ENCODE results near the gene TTC39A.

TTC39A gene

DNA sequence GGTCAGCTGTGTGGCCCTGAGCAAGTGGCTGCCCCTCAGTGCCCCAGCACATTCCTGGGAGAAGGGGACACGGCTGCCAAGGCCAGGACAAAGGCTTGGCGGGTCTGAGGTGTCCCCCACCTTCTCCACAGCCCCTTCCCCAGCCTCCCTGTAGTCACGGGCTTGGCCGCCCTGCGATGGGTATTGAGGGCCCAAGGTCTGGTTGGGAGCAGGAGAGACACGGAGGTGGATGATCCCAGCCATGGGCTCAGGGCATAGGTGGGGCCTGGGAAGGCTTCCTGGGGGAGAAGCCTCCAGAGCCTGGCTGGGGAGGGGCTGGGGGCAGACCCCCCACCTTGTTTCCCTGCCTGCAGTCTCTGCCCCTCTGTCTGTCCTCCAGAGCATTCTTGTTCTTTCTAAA is 27.0 kb downstream of the TTC39A start:
- H2AFZ ChIP-seq (ENCODE audit: low read depth, low read length, severe bottlenecking): no peak overlapping the region
- H3K4me2 ChIP-seq (ENCODE audit: low read depth, low read length, poor library complexity, severe bottlenecking): no peak overlapping the region
- no peaks in the 10 kb centered on the region for H3F3A ChIP-seq (ENCODE audit: insufficient read depth)
- H3K9ac ChIP-seq (ENCODE audit: low read length): no peak overlapping the region
- H3K4me3 ChIP-seq (ENCODE audit: insufficient read depth, low read length, poor library complexity, severe bottlenecking): no peak overlapping the region
- H3K9me2 ChIP-seq (replicated peaks; ENCODE audit: insufficient read depth, low read length): no peaks in the 10 kb centered on the region
- H3K79me2 ChIP-seq (ENCODE audit: insufficient read depth, low read length): no peaks in the 10 kb centered on the region
- H3K27ac ChIP-seq (ENCODE audit: low read depth, low read length): no peak overlapping the region
- H3K27me3 ChIP-seq (ENCODE audit: low read length): no peaks in the 10 kb centered on the region
- H3K36me3 ChIP-seq (ENCODE audit: low read length): no peaks in the 10 kb centered on the region
- TF ChIP-seq, protein P1, sequence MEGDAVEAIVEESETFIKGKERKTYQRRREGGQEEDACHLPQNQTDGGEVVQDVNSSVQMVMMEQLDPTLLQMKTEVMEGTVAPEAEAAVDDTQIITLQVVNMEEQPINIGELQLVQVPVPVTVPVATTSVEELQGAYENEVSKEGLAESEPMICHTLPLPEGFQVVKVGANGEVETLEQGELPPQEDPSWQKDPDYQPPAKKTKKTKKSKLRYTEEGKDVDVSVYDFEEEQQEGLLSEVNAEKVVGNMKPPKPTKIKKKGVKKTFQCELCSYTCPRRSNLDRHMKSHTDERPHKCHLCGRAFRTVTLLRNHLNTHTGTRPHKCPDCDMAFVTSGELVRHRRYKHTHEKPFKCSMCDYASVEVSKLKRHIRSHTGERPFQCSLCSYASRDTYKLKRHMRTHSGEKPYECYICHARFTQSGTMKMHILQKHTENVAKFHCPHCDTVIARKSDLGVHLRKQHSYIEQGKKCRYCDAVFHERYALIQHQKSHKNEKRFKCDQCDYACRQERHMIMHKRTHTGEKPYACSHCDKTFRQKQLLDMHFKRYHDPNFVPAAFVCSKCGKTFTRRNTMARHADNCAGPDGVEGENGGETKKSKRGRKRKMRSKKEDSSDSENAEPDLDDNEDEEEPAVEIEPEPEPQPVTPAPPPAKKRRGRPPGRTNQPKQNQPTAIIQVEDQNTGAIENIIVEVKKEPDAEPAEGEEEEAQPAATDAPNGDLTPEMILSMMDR (IDR thresholded peaks at IDR 0.05; ENCODE audit: insufficient read depth, low read length, poor library complexity, severe bottlenecking): no peak
- TF ChIP-seq EZH2phosphoT487 (conservative IDR thresholded peaks at IDR 0.05; ENCODE audit: low read length): no peak
- H4K20me1 ChIP-seq (ENCODE audit: low read depth, low read length): no peaks in the 10 kb centered on the region
- H3K9me3 ChIP-seq (ENCODE audit: insufficient read depth, low read length): no peaks in the 10 kb centered on the region

DNA sequence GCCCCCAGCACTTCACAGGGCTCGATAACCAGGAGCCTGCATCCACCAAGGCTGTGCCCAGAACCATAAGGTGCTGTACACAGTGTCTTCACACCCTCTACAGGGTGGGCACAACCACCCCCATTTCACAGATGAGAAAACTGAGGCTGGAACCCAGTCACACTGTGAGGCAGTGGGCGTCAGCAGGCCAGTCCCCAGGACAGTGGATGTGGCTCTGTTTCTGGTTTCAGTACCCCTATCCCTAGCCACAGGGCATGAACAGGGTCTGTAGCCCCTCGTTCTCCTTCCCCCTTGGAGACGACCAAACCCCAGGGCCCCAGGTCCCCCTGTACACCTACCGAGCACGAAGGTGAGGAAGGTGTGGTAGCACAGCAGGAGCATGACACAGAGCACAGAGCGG is 27.6 kb downstream of the TTC39A start:
- Histone ChIP-seq H3K9me2 (replicated peaks; ENCODE audit: insufficient read depth, low read length) (no peaks in the 10 kb centered on the region), H3F3A (ENCODE audit: insufficient read depth) (no peaks in the 10 kb centered on the region), H3K4me3 (ENCODE audit: insufficient read depth, low read length, poor library complexity, severe bottlenecking) (no peak overlapping the region)

DNA sequence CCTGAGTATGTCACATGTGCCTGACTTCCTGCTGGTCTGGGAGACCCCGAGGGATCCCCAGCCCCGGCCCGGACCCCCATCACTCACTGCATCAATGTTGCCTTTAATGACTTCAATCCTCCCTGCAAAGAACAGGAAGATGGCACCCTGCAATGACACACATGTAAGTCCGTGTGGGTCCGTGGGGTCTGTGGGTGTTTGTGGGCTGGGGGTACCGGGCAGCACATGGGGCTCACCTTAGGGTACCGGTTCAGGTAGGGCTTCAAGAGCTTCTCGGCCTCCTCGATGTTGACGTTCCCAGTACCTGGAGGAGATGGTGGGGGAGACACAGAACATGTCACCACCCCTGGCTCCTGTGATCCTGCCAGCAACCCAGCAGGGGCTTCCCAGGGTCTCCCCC is 28.1 kb downstream of the TTC39A start:
- no peak overlapping the region for H2AFZ ChIP-seq (ENCODE audit: low read depth, low read length, severe bottlenecking)
- no peak overlapping the region for H3K4me2 ChIP-seq (ENCODE audit: low read depth, low read length, poor library complexity, severe bottlenecking)
- H3K9me2 ChIP-seq (replicated peaks; ENCODE audit: insufficient read depth, low read length): no peaks in the 10 kb centered on the region
- no peaks in the 10 kb centered on the region for H3K27me3 ChIP-seq (ENCODE audit: low read length)
- H3K4me3 ChIP-seq (ENCODE audit: insufficient read depth, low read length, poor library complexity, severe bottlenecking): no peak overlapping the region
- no peaks in the 10 kb centered on the region for H3K36me3 ChIP-seq (ENCODE audit: low read length)
- H4K20me1 ChIP-seq (ENCODE audit: low read depth, low read length): no peaks in the 10 kb centered on the region
- no peak for TF ChIP-seq EZH2phosphoT487 (conservative IDR thresholded peaks at IDR 0.05; ENCODE audit: low read length)
- TF ChIP-seq, protein P1 (IDR thresholded peaks at IDR 0.05; ENCODE audit: insufficient read depth, low read length, poor library complexity, severe bottlenecking): no peak
- no peak overlapping the region for H3K27ac ChIP-seq (ENCODE audit: low read depth, low read length)
- no peak overlapping the region for H3K9ac ChIP-seq (ENCODE audit: low read length)
- no peaks in the 10 kb centered on the region for H3K9me3 ChIP-seq (ENCODE audit: insufficient read depth, low read length)
- H3F3A ChIP-seq (ENCODE audit: insufficient read depth): no peaks in the 10 kb centered on the region
- H3K79me2 ChIP-seq (ENCODE audit: insufficient read depth, low read length): no peaks in the 10 kb centered on the region

More for the DNA sequence above, 27.6 kb downstream of the TTC39A start:
- Histone ChIP-seq H3K79me2 (ENCODE audit: insufficient read depth, low read length) (no peaks in the 10 kb centered on the region), H3K27me3 (ENCODE audit: low read length) (no peaks in the 10 kb centered on the region), H2AFZ (ENCODE audit: low read depth, low read length, severe bottlenecking) (no peak overlapping the region), H3K9me3 (ENCODE audit: insufficient read depth, low read length) (no peaks in the 10 kb centered on the region), H3K9ac (ENCODE audit: low read length) (no peak overlapping the region), H3K4me2 (ENCODE audit: low read depth, low read length, poor library complexity, severe bottlenecking) (no peak overlapping the region), H4K20me1 (ENCODE audit: low read depth, low read length) (no peaks in the 10 kb centered on the region), H3K27ac (ENCODE audit: low read depth, low read length) (no peak overlapping the region), H3K36me3 (ENCODE audit: low read length) (no peaks in the 10 kb centered on the region)
- TF ChIP-seq, protein P1 (IDR thresholded peaks at IDR 0.05; ENCODE audit: insufficient read depth, low read length, poor library complexity, severe bottlenecking): no peak
- no peak for TF ChIP-seq EZH2phosphoT487 (conservative IDR thresholded peaks at IDR 0.05; ENCODE audit: low read length)

DNA sequence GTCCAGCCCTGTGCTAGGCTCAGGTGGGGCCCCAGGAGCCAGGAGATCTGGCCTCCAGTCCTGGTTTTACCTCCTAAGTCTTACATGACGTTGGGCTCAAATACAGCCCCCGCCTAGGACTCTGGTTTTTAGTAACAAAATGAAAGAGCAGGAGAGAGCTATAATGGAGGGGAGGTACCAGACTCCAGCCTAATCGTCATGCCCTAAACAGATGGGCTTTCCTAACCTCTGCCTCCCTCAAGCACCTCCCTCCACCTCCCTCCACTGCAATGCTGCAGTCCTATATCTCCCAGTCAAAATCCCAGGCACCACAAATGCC is 28.6 kb downstream of the TTC39A start:
- no peak overlapping the region for H3K27ac ChIP-seq (ENCODE audit: low read depth, low read length)
- H3K9ac ChIP-seq (ENCODE audit: low read length): no peak overlapping the region
- H3K36me3 ChIP-seq (ENCODE audit: low read length): no peaks in the 10 kb centered on the region
- H3F3A ChIP-seq (ENCODE audit: insufficient read depth): no peaks in the 10 kb centered on the region
- no peaks in the 10 kb centered on the region for H3K9me3 ChIP-seq (ENCODE audit: insufficient read depth, low read length)
- no peak overlapping the region for H3K4me2 ChIP-seq (ENCODE audit: low read depth, low read length, poor library complexity, severe bottlenecking)
- no peaks in the 10 kb centered on the region for H3K79me2 ChIP-seq (ENCODE audit: insufficient read depth, low read length)
- no peak for TF ChIP-seq EZH2phosphoT487 (conservative IDR thresholded peaks at IDR 0.05; ENCODE audit: low read length)
- TF ChIP-seq, protein P1 (IDR thresholded peaks at IDR 0.05; ENCODE audit: insufficient read depth, low read length, poor library complexity, severe bottlenecking): no peak
- no peaks in the 10 kb centered on the region for H3K27me3 ChIP-seq (ENCODE audit: low read length)
- no peak overlapping the region for H2AFZ ChIP-seq (ENCODE audit: low read depth, low read length, severe bottlenecking)
- no peaks in the 10 kb centered on the region for H4K20me1 ChIP-seq (ENCODE audit: low read depth, low read length)
- no peak overlapping the region for H3K4me3 ChIP-seq (ENCODE audit: insufficient read depth, low read length, poor library complexity, severe bottlenecking)
- no peaks in the 10 kb centered on the region for H3K9me2 ChIP-seq (replicated peaks; ENCODE audit: insufficient read depth, low read length)
